HG02885 (cell line): Measurements from ENCODE around the gene DCAF16.
"Not testable (repeated sequence)": the region's sequence is repeated elsewhere in the genome, so short reads cannot be mapped to it uniquely, and the experiment has no call there.

Experiments used
- ATAC-seq: cut with Tn5 transposase; IDR thresholded peaks from one replicate; pipeline ENCODE4 v1.9.1; 2021; ENCODE audit warnings: mild to moderate bottlenecking; ENCODE audit not compliant: unreplicated experiment, poor library complexity

Gene DCAF16

DNA sequence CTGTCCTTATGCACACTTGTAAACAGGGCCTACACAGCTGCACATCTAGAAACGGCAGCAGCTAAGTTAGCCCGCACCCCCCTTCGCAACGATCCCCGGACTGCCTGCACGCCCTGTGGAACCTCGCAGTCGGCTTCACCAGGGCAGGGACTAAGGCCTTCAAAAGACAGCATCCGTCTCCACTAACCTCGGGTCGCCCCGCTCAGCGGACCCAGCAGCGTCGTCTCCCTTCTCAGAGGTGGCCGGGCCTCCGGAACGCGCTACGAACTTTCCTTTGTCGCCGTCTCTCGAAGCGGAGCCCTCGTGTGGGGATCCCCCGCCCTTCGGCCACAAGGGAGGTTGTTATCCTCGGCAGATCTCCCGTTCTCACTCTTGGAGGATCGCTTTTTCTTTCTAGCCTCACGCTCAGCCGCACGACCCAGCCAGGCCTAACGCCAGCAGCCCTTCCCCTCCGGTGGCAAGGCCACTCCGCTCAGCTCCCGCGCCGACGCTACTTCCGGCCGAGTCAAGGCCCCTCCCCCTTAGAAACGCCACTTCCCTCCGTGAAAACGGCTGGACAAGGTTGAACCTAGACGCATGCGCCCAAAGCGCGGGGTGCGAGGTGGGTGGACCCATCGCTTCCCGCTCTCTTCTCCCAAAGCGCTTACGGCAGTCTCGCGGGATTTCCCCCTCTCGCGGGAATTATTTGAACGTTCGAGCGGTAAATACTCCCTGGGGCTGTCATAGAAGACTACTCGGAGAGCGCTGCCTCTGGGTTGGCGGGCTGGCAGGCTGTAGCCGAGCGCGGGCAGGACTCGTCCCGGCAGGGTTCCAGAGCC is at the start of gene DCAF16, which contains the start of gene NCAPG:
TSS of gene DCAF16 (minus strand) at position 498 of the 818 bp plus-strand sequence. CDS start 6,616 bp downstream, outside the sequence.
TSS of gene NCAPG (plus strand) at position 720 of the 818 bp plus-strand sequence. CDS start 99 bp downstream, outside the sequence.
- peak; percentile 83 for ATAC-seq

DNA sequence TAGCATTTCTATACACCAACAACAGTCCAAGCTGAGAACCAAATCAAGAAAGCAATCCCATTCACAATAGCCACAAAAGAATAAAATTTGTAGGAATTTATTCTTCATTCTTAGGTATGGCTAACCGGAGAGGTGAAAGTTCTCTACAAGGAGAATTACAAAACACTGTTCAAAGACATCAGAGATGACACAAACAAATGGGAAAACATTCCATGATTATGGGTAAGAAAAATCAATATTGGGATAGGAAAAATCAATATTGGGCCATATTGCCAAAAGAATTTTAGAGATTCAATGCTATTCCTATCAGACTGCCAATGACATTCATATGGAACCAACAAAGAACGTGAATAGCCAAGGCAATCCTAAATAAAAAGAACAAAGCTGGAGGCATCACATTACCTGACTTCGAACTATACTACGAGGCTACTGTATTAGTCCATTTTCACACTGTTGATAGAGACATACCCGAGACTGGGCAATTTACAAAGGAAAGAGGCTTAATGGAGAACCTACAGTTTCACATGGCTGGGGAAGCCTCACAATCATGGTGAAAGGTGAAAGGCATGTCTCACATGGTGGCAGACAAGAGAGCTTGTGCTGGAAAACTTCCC is 49.3 kb upstream of the DCAF16 start:
- no peak for ATAC-seq

DNA sequence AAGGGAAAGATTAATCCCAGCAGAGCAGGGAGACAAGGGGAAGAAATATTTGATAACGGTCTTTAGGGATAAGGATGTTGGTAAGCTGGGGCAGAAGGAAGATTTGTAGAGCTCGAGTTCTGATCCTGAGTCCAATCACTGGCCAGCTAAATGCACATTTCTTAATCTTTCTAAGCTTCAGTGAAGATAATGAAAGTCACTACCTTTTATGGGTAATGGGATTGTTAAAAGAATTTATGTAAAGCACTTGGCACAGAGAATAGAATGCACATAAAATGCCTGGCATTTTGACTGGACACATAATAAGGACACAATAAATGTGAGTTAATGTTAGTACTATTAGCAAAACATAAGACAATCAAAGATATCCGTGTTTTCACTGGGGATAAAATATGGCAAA is 43.5 kb upstream of the DCAF16 start:
- no peak for ATAC-seq

DNA sequence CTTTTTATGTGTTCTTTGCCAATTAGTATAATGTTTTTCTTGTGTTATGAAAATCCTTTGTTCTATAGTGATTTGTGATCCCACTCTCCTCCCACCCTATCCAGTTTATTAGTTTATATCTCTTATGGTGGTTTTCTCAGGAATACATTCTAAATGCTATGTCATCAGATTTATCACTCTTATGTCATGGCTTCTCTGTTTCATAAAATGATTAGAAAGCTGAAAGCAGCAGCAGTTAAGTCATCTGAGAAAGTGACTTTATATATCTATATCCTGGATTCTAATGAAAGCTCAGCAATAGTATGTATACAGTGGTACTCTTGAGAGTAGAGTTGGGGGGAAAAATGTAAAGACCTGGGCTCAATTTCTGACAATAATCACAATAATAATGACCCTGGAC is 41.4 kb upstream of the DCAF16 start:
- ATAC-seq, result no peak

DNA sequence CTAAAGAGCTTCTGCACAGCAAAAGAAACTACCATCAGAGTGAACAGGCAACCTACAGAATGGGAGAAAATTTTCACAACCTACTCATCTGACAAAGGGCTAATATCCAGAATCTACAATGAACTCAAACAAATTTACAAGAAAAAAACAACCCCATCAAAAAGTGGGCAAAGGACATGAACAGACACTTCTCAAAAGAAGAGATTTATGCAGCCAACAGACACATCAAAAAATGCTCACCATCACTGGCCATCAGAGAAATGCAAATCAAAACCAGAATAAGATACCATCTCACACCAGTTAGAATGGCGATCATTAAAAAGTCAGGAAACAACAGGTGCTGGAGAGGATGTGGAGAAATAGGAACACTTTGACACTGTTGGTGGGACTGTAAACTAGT is 39.7 kb upstream of the DCAF16 start:
- ATAC-seq, result not testable (repeated sequence)

DNA sequence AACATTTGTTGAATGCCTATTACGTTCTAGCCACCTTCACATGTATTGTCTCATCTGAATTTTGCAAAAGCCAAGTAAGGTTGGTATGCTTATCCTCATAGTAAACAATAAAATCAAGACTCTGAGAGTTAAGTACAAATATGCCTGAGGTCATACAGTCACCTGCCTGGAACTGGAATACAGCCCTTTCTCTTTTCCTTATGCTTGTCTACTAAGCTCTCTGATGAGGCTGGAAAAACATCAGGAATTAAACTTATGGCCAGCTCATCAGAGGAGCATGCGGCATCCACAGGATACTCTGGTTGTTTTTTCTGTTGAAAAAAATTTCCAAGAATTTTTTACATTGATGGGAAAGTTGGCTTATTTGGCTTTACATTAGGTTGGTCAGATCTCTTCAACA is 35.7 kb upstream of the DCAF16 start:
- ATAC-seq, result no peak

DNA sequence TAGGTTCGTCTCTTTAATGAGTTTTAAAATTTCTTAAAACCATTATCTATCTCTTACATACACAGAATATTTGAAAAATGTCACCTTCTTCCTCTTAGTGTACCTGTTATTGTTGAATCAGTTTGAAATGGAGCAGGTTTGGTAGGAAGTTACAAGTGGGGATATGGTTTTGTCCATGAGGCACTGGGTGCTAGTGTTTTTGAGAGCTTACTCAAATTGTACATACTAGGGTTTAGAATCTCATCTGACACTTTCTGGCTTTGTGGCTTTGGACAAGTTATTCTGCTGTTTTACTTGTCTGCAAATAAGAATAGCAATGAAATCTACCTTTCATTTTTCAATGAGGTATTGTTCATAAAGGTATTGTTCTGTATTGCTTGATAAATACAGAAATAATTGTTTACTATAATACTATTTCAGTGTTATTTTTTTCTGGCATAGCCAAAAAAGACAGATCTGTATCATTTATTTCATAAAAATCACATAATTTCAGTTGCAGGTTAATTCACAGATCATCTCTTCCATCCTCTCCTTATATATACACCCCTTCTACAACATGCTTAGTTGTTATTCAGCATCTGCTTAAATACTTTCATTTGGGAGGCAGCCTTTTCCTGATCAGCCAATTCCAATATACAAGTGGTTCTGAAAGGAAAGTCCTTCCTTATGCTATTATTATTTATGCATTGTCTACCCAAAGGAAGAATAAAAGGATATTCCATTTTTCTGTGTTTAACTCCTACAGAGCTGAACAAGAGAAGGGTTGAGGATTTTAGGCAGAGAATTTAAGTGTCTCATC is 13.5 kb upstream of the DCAF16 start:
- no peak for ATAC-seq

DNA sequence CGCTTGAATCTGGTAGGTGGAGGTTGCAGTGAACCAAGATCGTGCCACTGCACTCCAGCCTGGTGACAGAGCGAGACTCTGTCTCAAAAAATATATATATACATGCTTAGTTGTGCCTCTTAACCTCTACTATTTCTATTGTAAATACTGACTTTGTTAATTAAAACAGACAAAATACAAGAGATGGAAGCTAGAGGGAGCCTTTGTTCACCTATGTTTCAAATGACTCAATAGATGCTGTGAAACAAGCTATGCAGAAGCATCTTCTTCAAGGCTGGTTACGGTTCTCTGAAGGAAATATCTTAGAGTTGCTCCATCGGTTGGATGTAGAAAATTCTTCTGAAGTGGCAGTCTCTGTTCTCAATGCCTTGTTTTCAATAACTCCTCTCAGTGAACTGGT is 6.5 kb upstream of the DCAF16 start:
- ATAC-seq, result peak; percentile 90

DNA sequence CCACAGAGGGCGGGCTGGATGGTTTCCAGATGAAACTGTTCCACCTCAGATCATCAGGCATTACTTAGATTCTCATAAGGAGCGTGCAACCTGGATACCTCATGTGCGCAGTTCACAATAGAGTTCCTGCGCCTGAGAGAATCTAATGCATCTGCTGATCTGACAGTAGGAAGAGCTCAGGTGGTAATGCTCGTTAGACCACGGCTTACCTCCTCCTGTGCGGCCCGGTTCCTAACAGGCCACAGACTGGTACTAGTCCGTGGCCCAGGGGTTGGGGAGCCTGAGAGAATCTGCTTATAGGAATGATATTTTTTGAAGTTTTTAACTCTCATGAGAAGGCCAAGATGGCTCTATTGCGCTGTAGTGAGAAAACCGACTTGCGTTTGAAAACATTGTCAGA is 5.6 kb upstream of the DCAF16 start:
- no peak for ATAC-seq

DNA sequence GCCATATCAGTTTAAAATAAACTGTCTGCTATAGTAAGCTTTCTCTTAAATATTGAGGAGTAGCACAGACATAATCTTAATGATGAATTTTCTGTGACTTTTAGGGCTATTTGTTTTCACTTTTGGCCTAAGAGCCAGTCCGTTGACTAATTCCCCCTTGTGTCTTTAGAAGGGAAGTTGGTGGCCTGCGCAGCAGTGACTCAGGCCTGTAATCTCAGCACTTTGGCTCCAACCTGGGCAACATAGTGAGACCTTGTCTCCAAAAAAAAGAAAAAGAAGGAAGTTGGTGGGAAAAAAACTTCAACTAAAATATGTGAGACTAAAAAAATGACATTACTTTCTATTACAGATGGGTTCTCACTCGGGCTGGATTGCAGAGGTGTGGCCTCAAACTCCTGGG is 3.6 kb upstream of the DCAF16 start:
- ATAC-seq, result no peak

DNA sequence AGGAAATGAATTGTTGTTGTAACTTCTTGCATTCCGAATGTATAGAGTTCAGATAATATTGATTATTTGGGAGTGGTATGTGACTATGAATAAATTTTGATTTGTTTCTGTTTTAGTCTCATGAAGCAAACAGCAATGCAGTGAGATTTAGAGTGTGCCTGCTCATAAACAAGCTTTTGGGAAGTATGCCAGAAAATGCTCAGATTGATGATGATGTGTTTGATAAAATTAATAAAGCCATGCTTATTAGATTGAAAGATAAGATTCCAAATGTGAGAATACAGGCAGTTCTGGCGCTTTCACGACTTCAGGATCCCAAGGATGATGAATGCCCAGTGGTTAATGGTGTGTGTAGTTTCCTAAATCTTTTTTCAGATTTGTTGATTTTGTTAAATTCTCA is 2.2 kb upstream of the DCAF16 start:
- no peak for ATAC-seq

DNA sequence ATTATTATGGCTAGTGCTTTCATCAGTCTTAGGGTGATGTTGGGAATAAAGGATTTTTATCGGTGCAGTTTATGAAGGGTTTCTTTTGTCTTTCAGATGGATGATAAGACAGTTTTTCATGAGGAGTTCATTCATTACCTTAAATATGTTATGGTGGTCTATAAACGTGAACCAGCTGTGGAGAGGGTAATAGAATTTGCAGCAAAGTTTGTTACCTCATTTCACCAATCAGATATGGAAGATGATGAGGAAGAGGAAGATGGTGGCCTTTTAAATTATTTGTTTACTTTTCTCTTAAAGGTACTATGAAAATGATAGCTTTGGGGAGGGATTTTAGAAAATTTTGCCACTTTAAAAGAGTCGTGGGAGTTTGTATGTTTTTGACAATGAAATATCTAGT is 1.6 kb upstream of the DCAF16 start:
- no peak for ATAC-seq

DNA sequence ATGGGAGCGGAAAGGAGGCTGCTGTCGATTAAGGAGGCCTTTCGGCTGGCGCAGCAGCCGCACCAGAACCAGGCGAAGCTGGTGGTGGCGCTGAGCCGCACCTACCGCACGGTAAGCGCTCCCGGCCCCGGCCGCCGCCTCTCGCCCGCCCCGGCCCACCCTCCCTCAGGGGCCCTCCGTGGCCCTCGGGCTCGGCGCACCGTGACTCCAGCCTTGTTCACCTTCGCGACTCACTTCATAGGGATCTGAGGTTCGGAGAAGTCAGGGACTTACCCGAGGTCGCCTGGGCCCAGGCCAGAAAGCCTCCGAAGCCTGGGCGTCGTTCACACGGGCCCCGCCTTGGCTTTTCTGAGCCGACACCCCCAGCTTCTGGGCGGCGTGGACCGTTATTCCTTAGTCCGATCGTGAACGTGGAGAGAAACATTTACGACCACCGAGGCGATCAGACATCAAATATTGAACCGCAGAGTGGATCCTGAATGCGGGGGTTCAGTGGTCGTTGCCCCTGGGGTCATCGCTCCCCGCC is 584 bp upstream of the DCAF16 start:
- peak; percentile 30 for ATAC-seq

DNA sequence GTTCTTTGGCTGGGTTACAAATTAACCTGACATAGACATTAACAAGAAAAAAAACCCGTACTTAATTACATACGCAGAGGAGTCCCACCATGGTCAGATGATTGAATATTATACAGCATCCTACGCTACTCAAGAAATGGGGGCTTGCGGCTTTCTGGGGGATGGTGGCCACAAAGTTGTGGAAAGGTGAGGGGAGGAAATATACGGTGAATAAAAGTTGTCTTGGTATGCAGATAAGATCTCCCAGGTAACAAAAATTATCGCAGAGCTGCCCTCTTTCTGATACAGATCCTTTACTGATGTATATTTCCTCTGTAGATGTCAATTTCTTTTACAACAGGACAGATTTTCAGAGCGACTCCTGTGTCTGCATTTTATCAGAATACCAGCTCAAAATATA is 890 bp downstream of the DCAF16 start:
- ATAC-seq, result no peak

DNA sequence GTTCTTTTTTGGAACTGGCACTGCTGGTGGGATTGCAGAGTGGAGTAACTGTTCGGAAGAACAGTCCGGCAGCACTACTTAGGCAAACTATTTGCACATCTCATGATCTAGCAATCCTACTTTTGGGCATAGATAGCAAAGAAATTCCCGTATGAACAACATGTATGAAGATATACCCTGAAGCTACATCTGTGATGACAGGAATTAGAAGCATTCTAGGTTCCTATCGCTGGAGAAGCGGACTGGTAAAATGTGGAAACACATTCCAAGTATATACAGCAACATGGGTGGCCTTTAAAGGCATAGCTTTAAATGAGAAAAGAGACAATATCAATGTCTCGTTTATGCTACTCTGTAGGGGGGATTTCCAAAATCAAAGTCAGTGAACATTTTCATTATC is 3.1 kb downstream of the DCAF16 start:
- ATAC-seq, result no peak

DNA sequence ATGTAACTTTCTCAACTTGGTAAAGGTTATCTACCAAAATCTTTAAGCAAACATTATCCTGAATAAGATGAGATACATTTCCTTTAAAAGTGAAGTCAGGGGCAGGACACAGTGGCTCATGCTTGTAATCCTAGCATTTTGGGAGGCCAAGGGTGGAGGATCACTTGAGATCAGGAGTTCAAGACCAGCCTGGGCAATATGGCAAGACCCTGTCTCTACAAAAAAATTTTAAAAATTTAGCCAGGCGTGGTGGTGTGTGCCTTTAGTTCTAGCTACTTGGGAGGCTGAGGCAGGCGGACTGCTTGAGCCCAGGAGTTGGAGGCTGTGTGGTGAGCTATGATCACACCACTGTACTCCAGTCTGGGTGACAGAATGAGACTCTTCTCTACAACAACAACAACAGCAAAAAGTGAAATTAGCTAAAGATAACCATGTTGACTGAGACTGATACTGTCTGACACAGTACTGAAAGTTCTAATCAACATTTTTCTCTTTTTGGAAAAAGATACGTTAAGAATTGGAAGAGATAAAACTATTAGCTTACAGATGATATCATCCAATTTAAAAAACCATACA is 4.9 kb downstream of the DCAF16 start:
- peak; percentile 31 for ATAC-seq

DNA sequence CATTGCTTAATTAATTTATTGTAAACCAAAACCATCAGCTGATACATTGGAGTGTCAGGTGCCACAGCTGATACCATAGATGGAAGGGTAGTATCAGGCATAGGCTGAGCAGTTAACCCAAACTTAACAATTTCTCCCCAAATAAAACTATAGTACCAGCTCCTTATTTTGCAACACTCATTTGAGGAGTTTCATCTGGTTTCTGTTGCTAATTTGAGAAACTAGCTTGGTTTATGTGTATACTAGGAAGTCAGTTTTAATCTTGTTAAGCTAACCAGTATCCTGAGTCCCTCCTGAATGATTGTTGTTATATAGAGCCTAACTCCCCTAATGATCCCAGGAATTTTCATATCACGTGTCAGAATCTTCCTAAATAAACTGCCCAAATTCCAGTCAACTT is 12.7 kb downstream of the DCAF16 start:
- ATAC-seq, result no peak

DNA sequence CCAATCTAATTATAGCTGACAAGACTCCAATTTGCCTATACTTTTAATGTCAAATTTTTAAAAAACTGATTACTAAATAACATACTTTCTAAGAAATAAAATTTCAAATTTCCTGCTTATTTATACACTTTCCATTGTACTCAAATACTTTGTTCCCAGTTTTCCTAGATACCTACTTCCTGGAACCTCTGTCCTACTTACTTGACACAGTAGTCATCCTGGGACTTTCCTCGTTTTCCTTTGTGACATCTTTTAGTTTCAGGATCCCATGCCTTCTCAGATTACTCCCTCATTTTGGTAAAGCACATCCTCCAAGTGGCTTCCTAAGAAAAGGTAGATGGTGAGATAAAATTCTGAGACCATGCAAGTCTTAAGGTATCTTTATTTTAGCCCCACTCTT is 15.8 kb downstream of the DCAF16 start:
- no peak for ATAC-seq

DNA sequence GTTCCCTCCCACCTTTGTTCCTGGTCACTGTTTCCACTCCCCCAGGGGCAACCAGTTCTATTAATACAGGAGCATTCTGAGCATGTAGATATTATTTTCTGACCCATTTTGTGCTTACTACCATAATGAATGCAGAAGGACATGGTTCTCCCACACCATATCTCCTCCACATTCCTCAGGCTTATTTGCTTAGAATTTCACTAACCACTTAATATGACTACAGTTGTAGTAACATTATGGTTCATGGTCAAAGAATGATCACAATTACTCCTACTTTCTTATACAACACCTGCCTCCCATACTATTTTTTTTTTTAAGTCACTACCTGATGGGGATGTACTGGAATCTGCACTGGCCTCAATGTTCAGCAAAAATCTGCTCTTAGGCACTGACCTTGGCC is 21.6 kb downstream of the DCAF16 start:
- no peak for ATAC-seq

DNA sequence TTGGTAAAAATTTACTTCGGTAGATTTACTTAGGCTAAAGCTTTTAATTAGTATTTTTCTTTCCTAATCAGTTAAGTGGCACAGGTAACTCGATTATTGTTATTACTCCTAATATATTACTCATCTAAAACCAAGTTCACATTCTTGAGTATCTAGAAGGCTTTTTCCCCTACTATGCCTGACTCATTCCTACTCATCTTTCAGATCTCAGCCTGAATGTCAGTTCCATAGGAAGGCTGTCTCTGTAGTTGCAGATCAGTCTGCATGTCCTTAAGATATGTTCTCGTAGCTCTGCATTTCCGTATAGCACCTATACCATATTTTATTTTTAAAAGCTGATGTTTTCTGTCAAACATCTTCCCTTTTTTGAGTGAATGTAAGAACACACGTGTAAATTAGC is 23.2 kb downstream of the DCAF16 start:
- ATAC-seq, result no peak
